Activated CD4-positive, alpha-beta T cell treated with anti-CD3 and anti-CD28 coated beads, Interleukin-2, amount 10 ng/mL, durations not matched to agents 24 days and 14 days (primary cell): ENCODE measurements around the gene AKR1A1. TPM values are rescaled to one million over a fixed set of nuclear protein-coding genes. Genes with fewer than 3 reads are reported as not detected.

Experiments
- total RNA-seq: library from RNA; stranded (reverse); gene quantifications from 2 replicates; pipeline ENCODE4 v1.2.3, GENCODE V29; 2022

AKR1A1 gene
- total RNA-seq, 1 donor from 2014 or later, result 199 TPM

Other genes starting within 250 kb of the AKR1A1 start
- 39.6 and 39.8 TPM in 2 replicates for gene HPDL, start 223.9 kb upstream of the AKR1A1 start, total RNA-seq
- gene TOE1, start 210.7 kb upstream of the AKR1A1 start, total RNA-seq, result 38.2 and 44.8 TPM in 2 replicates
- 55.6 and 57.0 TPM in 2 replicates for gene MUTYH, start 210.4 kb upstream of the AKR1A1 start, total RNA-seq
- 1.7 and 2.6 TPM in 2 replicates for gene TESK2, start 59.7 kb upstream of the AKR1A1 start, total RNA-seq
- gene CCDC163, start 50.8 kb upstream of the AKR1A1 start, total RNA-seq, result 2.5 TPM in 2 replicates
- gene MMACHC, start 50.5 kb upstream of the AKR1A1 start, total RNA-seq, result 9.2 and 9.9 TPM in 2 replicates
- 682 and 710 TPM in 2 replicates for gene PRDX1, start 28.9 kb upstream of the AKR1A1 start, total RNA-seq
- 263 and 295 TPM in 2 replicates for gene NASP, start 33.2 kb downstream of the AKR1A1 start, total RNA-seq
- gene CCDC17, start 73.2 kb downstream of the AKR1A1 start, total RNA-seq, result 1.6 and 2.8 TPM in 2 replicates
- 101 and 104 TPM in 2 replicates for gene GPBP1L1, start 135.7 kb downstream of the AKR1A1 start, total RNA-seq
- gene TMEM69, start 137.4 kb downstream of the AKR1A1 start, total RNA-seq, result 29.4 and 38.7 TPM in 2 replicates
- 13.8 and 15.3 TPM in 2 replicates for gene IPP, start 199.8 kb downstream of the AKR1A1 start, total RNA-seq